Ectodermal cell (in vitro differentiated cells): ENCODE data around the gene PRKACB.

Experiments
- H3K27ac ChIP-seq: 2 replicates; pipeline ENCODE4 v1.7.0; 2013; ENCODE audit warnings: mild to moderate bottlenecking, low read depth, low read length; ENCODE audit not compliant: insufficient read depth, poor library complexity, severe bottlenecking
- H3K27me3 ChIP-seq: 2 replicates; pipeline ENCODE4 v1.7.0; 2013; ENCODE audit warnings: mild to moderate bottlenecking, low read length; ENCODE audit not compliant: insufficient read depth, control insufficient read depth, poor library complexity, severe bottlenecking
- H3K36me3 ChIP-seq: one replicate; pipeline ENCODE4 v1.7.0; 2013; ENCODE audit warnings: low read length; ENCODE audit not compliant: control insufficient read depth, insufficient read depth
- H3K4me1 ChIP-seq: one replicate; pipeline ENCODE4 v1.7.0; 2013; ENCODE audit warnings: low read length; ENCODE audit not compliant: control insufficient read depth, insufficient read depth
- H3K4me3 ChIP-seq: 2 replicates; pipeline ENCODE4 v1.7.0; 2013; ENCODE audit warnings: low read depth, low read length, control low read depth; ENCODE audit not compliant: insufficient read depth
- H3K9me3 ChIP-seq: 2 replicates; pipeline ENCODE4 v1.7.0; 2013; ENCODE audit warnings: mild to moderate bottlenecking, low read length, moderate library complexity; ENCODE audit not compliant: control insufficient read depth
- WGBS, 2 experiments: methylation state at CpG; one replicate each; pipeline ENCODE4 v1.1.7; 2013; ENCODE audit warnings: missing lambda C conversion rate in 2 of 2; 5-methylcytosine and 5-hydroxymethylcytosine counted together

Gene PRKACB

GRCh38 chr1:84155517-84155916 lies 11.4 kb downstream of the PRKACB start:
- Histone ChIP-seq H3K4me1 (no peaks in the 10 kb centered on the region), H3K9me3 (no peaks in the 10 kb centered on the region), H3K36me3 (no peaks in the 10 kb centered on the region), H3K27me3 (no peaks in the 10 kb centered on the region), H3K4me3 (no peak overlapping the region), H3K27ac (no peak overlapping the region)
- WGBS, 2 experiments = 92 to 97% methylated on average over 2 to 3 of the region's 3 CpGs

GRCh38 chr1:84156210-84156621 lies 12.1 kb downstream of the PRKACB start:
- Histone ChIP-seq H3K36me3 (no peaks in the 10 kb centered on the region), H3K4me1 (no peaks in the 10 kb centered on the region), H3K4me3 (no peak overlapping the region), H3K27me3 (no peaks in the 10 kb centered on the region), H3K27ac (no peak overlapping the region), H3K9me3 (no peaks in the 10 kb centered on the region)
- 96 to 100% methylated on average over 2 of the region's 2 CpGs for WGBS, 2 experiments

GRCh38 chr1:84159533-84160240 lies 15.6 kb downstream of the PRKACB start:
- Histone ChIP-seq H3K4me3 (no peak overlapping the region), H3K27me3 (no peaks in the 10 kb centered on the region), H3K9me3 (no peaks in the 10 kb centered on the region), H3K36me3 (no peaks in the 10 kb centered on the region), H3K27ac (no peak overlapping the region), H3K4me1 (no peaks in the 10 kb centered on the region)
- WGBS, 2 experiments = 89% methylated on average over 2 to 4 of the region's 5 CpGs

- H3K36me3 ChIP-seq = no peaks in the 10 kb centered on the region
- no peaks in the 10 kb centered on the region for H3K9me3 ChIP-seq
- no peak overlapping the region for H3K27ac ChIP-seq
- H3K4me3 ChIP-seq = no peak overlapping the region
- 100% methylated on average over 1 of the region's 2 CpGs for WGBS, 2 experiments
- H3K4me1 ChIP-seq = no peaks in the 10 kb centered on the region
- H3K27me3 ChIP-seq = no peaks in the 10 kb centered on the region
Observed at GRCh38 chr1:84162295-84162694, 18.2 kb downstream of the PRKACB start.

GRCh38 chr1:84163123-84163931 lies 19.3 kb downstream of the PRKACB start:
- Histone ChIP-seq H3K27me3 (no peaks in the 10 kb centered on the region), H3K4me3 (no peak overlapping the region), H3K9me3 (no peaks in the 10 kb centered on the region), H3K27ac (no peak overlapping the region), H3K4me1 (no peaks in the 10 kb centered on the region), H3K36me3 (no peaks in the 10 kb centered on the region)
- WGBS, 2 experiments = 93 to 96% methylated on average over 7 of the region's 7 CpGs

GRCh38 chr1:84164161-84164560 lies 20.1 kb downstream of the PRKACB start:
- Histone ChIP-seq H3K4me1 (no peaks in the 10 kb centered on the region), H3K4me3 (no peak overlapping the region), H3K36me3 (no peaks in the 10 kb centered on the region), H3K27ac (no peak overlapping the region), H3K27me3 (no peaks in the 10 kb centered on the region), H3K9me3 (no peaks in the 10 kb centered on the region)
- 94 to 96% methylated on average over 5 of the region's 5 CpGs for WGBS, 2 experiments

- Histone ChIP-seq H3K36me3 (no peaks in the 10 kb centered on the region), H3K4me3 (no peak overlapping the region), H3K9me3 (no peaks in the 10 kb centered on the region), H3K27me3 (no peaks in the 10 kb centered on the region), H3K4me1 (no peaks in the 10 kb centered on the region), H3K27ac (no peak overlapping the region)
- WGBS, 2 experiments = 89 to 91% methylated on average over 6 of the region's 6 CpGs
Observed at GRCh38 chr1:84164567-84165021, 20.5 kb downstream of the PRKACB start.

- no CpG with 5 or more reads among the region's 1 CpG for WGBS, 2 experiments
- Histone ChIP-seq H3K27me3 (no peaks in the 10 kb centered on the region), H3K9me3 (no peaks in the 10 kb centered on the region), H3K36me3 (no peaks in the 10 kb centered on the region), H3K4me1 (no peaks in the 10 kb centered on the region), H3K4me3 (no peak overlapping the region), H3K27ac (no peak overlapping the region)
Observed at GRCh38 chr1:84165601-84166000, 21.5 kb downstream of the PRKACB start.

- Histone ChIP-seq H3K9me3 (no peaks in the 10 kb centered on the region), H3K27ac (no peak overlapping the region), H3K27me3 (no peaks in the 10 kb centered on the region), H3K36me3 (no peaks in the 10 kb centered on the region), H3K4me3 (no peak overlapping the region), H3K4me1 (no peaks in the 10 kb centered on the region)
- WGBS, 2 experiments = 88 to 91% methylated on average over 1 of the region's 1 CpG
Observed at GRCh38 chr1:84166797-84167196, 22.7 kb downstream of the PRKACB start.

- WGBS, 2 experiments = 90 to 100% methylated on average over 1 to 2 of the region's 2 CpGs
- no peak overlapping the region for H3K27ac ChIP-seq
- no peaks in the 10 kb centered on the region for H3K36me3 ChIP-seq
- no peaks in the 10 kb centered on the region for H3K27me3 ChIP-seq
- H3K9me3 ChIP-seq = no peaks in the 10 kb centered on the region
- no peaks in the 10 kb centered on the region for H3K4me1 ChIP-seq
- H3K4me3 ChIP-seq = no peak overlapping the region
Observed at GRCh38 chr1:84168783-84169182, 24.7 kb downstream of the PRKACB start.
